GM12878 (cell line): ENCODE results near the gene EMB. TPM values are rescaled to one million over a fixed set of nuclear protein-coding genes. Genes with fewer than 3 reads are reported as not detected.
"Not testable (repeated sequence)": the region's sequence is repeated elsewhere in the genome, so short reads cannot be mapped to it uniquely, and the experiment has no call there.

Experiments
- ATAC-seq: fragments of 200-7000 bp; cut with Tn5 transposase; 3 replicates; pipeline ENCODE4 v1.9.1; 2020; ENCODE audit warnings: mild to moderate bottlenecking, moderate library complexity
- BruUV-seq: library from RNA; stranded (reverse); fragments of 400-500 nt; replicated peaks from 2 replicates; lab custom pipeline; 2021; lab: Mats Ljungman, UMichigan
- CTCF ChIA-PET: fragments of 300-600 bp; sonication (Branson Sonifier 250); formaldehyde crosslinking; extraction: SDS; loops from one replicate; lab custom pipeline; 2021; ENCODE audit warnings: inconsistent platforms; lab: Yijun Ruan, JAX
- POLR2A ChIA-PET: fragments of 350-600 bp; formaldehyde crosslinking; extraction: SDS; loops from one replicate; lab custom pipeline; 2021; ENCODE audit warnings: inconsistent platforms; lab: Charles Lee
- RAD21 ChIA-PET: fragments of 300-600 bp; sonication (Branson Sonifier 250); formaldehyde crosslinking; loops from one replicate; lab custom pipeline; 2023; ENCODE audit warnings: antibody characterized with exemption; ENCODE audit not compliant: unreplicated experiment; lab: Charles Lee
- SMC1A ChIA-PET: fragments of 300-600 bp; sonication (Branson Sonifier 250); formaldehyde crosslinking; loops from one replicate; lab custom pipeline; 2023; ENCODE audit not compliant: unreplicated experiment, uncharacterized antibody; lab: Charles Lee
- DNase-seq: peaks from one replicate; pipeline ENCODE4 v3.0.0-alpha.2; 2011; ENCODE audit warnings: low read depth, low spot score
- FAIRE-seq: peaks from 3 replicates; lab custom pipeline; 2011; peaks lifted over from hg19 to GRCh38; lab: Jason Lieb, UNC
- H2AFZ ChIP-seq: 2 replicates; pipeline ENCODE4 v1.6.0; 2011; ENCODE audit warnings: low read depth, low read length, control low read depth; ENCODE audit not compliant: control insufficient read depth
- H3K27ac ChIP-seq: 2 replicates; pipeline ENCODE4 v1.5.1; 2011; ENCODE audit warnings: control low read depth; ENCODE audit not compliant: control insufficient read depth, insufficient read depth
- H3K27me3 ChIP-seq, 2 experiments: replicated peaks in 1 of 2; 2 replicates each; pipeline versions ENCODE4 v1.6.0 to v1.6.1; 2011; ENCODE audit warnings: low read length in 1 of 2; ENCODE audit not compliant: control insufficient read depth in 2 of 2, insufficient read depth in 2 of 2
- H3K36me3 ChIP-seq, 2 experiments: 2 replicates each; pipeline ENCODE4 v1.5.1; 2011; ENCODE audit warnings: low read length in 1 of 2; ENCODE audit not compliant: control insufficient read depth in 2 of 2, insufficient read depth in 2 of 2
- H3K4me1 ChIP-seq: 2 replicates; pipeline ENCODE4 v1.6.1; 2011; ENCODE audit warnings: mild to moderate bottlenecking, low read length, moderate library complexity, mixed read lengths; ENCODE audit not compliant: control insufficient read depth, insufficient read depth
- H3K4me2 ChIP-seq: 2 replicates; pipeline ENCODE4 v1.6.0; 2011; ENCODE audit warnings: control low read depth; ENCODE audit not compliant: control insufficient read depth, insufficient read depth
- H3K4me3 ChIP-seq: fragments of 200-600 bp; sonication (generic); 2 replicates; pipeline ENCODE4 v1.5.1; 2016
- H3K79me2 ChIP-seq: 2 replicates; pipeline ENCODE4 v1.6.0; 2011; ENCODE audit warnings: low read length; ENCODE audit not compliant: control insufficient read depth, insufficient read depth
- H3K9ac ChIP-seq: 2 replicates; pipeline ENCODE4 v1.8.0; 2011; ENCODE audit warnings: low read length, control low read depth, mixed read lengths; ENCODE audit not compliant: control insufficient read depth, insufficient read depth
- H3K9me3 ChIP-seq: replicated peaks from 3 replicates; pipeline ENCODE4 v1.5.1; 2011; ENCODE audit warnings: mild to moderate bottlenecking, low read length; ENCODE audit not compliant: control insufficient read depth, insufficient read depth
- H4K20me1 ChIP-seq: 2 replicates; pipeline ENCODE4 v1.6.0; 2011; ENCODE audit not compliant: control insufficient read depth, insufficient read depth
- WGBS: methylation state at CpG from one replicate; pipeline ENCODE4 v1.1.6; 2016; ENCODE audit warnings: low lambda C conversion rate; ENCODE audit not compliant: insufficient replicate concordance, insufficient coverage; ENCODE audit errors: missing lambda C conversion rate; 5-methylcytosine and 5-hydroxymethylcytosine counted together
- in situ Hi-C: fragments of 300-500 bp; cut with MboI; formaldehyde crosslinking; loops from 9 replicates; pipeline ENCODE4 v1.14.3; 2018; ENCODE audit warnings: mixed read lengths
- intact Hi-C: fragments of 100-400 bp; cut with micrococcal nuclease; formaldehyde crosslinking; loops from one replicate; pipeline ENCODE4 v1.14.2; 2022; ENCODE audit not compliant: unreplicated experiment
- polyA plus RNA-seq, 11 experiments: library from polyadenylated mRNA; depleted of rRNA in 4 of 11; unstranded in 6 of 11; stranded (reverse) in 5 of 11; fragments of >200 nt; fragmentation: Nextera tagmentation in 4 of 11; fragmentation: Illumina TruSeq in 1 of 11; extraction: Ambion mirVana in 4 of 11; extraction: Trizol in 1 of 11; gene quantifications; 1 replicate in 1 of 11; 2 replicates in 10 of 11; pipeline versions ENCODE4 v1.2.1 to v1.2.3, GENCODE V29; 2011 to 2016; ENCODE audit warnings: inconsistent platforms in 2 of 11, missing spikeins in 2 of 11, low read depth in 1 of 11
- total RNA-seq, 4 experiments: library from RNA; depleted of rRNA in 3 of 4; stranded (reverse); fragments of >200 nt in 3 of 4; fragmentation: Illumina TruSeq in 1 of 4; extraction: Trizol in 1 of 4; gene quantifications; 2 replicates each; pipeline versions ENCODE4 v1.2.1 to v1.2.3, GENCODE V29; 2013 to 2021

Gene EMB
- total and polyA plus RNA-seq, 10 of the 15 experiments (the other 5 are each of a cell fraction or from before 2014, with no cell fraction given) = 7.0 to 48.9 (median 37.7) TPM

- ATAC-seq, in situ Hi-C loops, POLR2A ChIA-PET, FAIRE-seq, H3K9me3 ChIP-seq, H3K27me3 ChIP-seq, H2AFZ ChIP-seq, H3K9ac ChIP-seq, H3K4me3 ChIP-seq, H3K27ac ChIP-seq, CTCF ChIA-PET, H3K4me2 ChIP-seq, H3K36me3 ChIP-seq, H3K79me2 ChIP-seq, BruUV-seq, DNase-seq, H4K20me1 ChIP-seq, RAD21 ChIA-PET, H3K4me1 ChIP-seq, intact Hi-C loops: not testable (repeated sequence)
- SMC1A ChIA-PET = interaction anchor here (0.6 kb wide), 1 partner anchor 360 kb away, joined by 3 read pairs; no protein-coding TSS in a partner anchor
- 65% methylated on average over 2 of the region's 2 CpGs for WGBS
Observed at GRCh38 chr5:50393925-50394609, 47.0 kb downstream of the EMB start.

GRCh38 chr5:50392289-50392688 is 48.8 kb downstream of the EMB start:
- CTCF ChIA-PET = not testable (repeated sequence)

GRCh38 chr5:50384381-50384780 is 56.7 kb downstream of the EMB start:
- H3K4me3 ChIP-seq, FAIRE-seq, in situ Hi-C loops, CTCF ChIA-PET, H3K27me3 ChIP-seq, RAD21 ChIA-PET, H3K4me2 ChIP-seq, BruUV-seq, H3K27ac ChIP-seq, H3K79me2 ChIP-seq, SMC1A ChIA-PET, H3K9me3 ChIP-seq, intact Hi-C loops, ATAC-seq, POLR2A ChIA-PET, H2AFZ ChIP-seq, H3K4me1 ChIP-seq, DNase-seq, H3K36me3 ChIP-seq, H3K9ac ChIP-seq, H4K20me1 ChIP-seq: not testable (repeated sequence)
- WGBS = 4% methylated on average over 2 of the region's 2 CpGs

More at GRCh38 chr5:50392289-50392688, 48.8 kb downstream of the EMB start:
- intact Hi-C loops, H3K79me2 ChIP-seq, H3K4me2 ChIP-seq, BruUV-seq, H3K4me1 ChIP-seq, RAD21 ChIA-PET, DNase-seq, H4K20me1 ChIP-seq, in situ Hi-C loops, POLR2A ChIA-PET, H3K27ac ChIP-seq, H3K9me3 ChIP-seq, H3K27me3 ChIP-seq, H3K4me3 ChIP-seq, FAIRE-seq, H3K9ac ChIP-seq, H3K36me3 ChIP-seq, SMC1A ChIA-PET, H2AFZ ChIP-seq, ATAC-seq: not testable (repeated sequence)
- WGBS = 77% methylated on average over 3 of the region's 3 CpGs

- H2AFZ ChIP-seq, SMC1A ChIA-PET, H3K27me3 ChIP-seq, FAIRE-seq, DNase-seq, H3K9me3 ChIP-seq, CTCF ChIA-PET, ATAC-seq, H3K4me3 ChIP-seq, RAD21 ChIA-PET, H3K4me2 ChIP-seq, H3K79me2 ChIP-seq, POLR2A ChIA-PET, H3K9ac ChIP-seq, H4K20me1 ChIP-seq, H3K36me3 ChIP-seq, H3K4me1 ChIP-seq, H3K27ac ChIP-seq, in situ Hi-C loops, intact Hi-C loops, BruUV-seq: not testable (repeated sequence)
- WGBS = 93% methylated on average over 9 of the region's 11 CpGs
Observed at GRCh38 chr5:50376696-50377095, 64.4 kb downstream of the EMB start.
